ENCODE measurements around the gene NHERF1. TPM values are rescaled to one million over a fixed set of nuclear protein-coding genes. Genes with fewer than 3 reads are reported as not detected.
A peak's percentile ranks its signal among the peaks of the same experiment; 100 is the strongest.

Gene NHERF1
- total and polyA plus RNA-seq, 2 of the 13 experiments (the other 11 are each of a cell fraction or from before 2014, with no cell fraction given) = 169 to 269 TPM

GRCh38 chr17:74763565-74764387 is 15.3 kb downstream of the NHERF1 start (continued):
- TF ChIP-seq LRRFIP1 (CRISPR knock-in tag; conservative IDR thresholded peaks at IDR 0.05) (no peak), HNRNPH1 (optimal IDR thresholded peaks at IDR 0.05; ENCODE audit: low read depth, low read length) (no peak), SUZ12 (IDR thresholded peaks at IDR 0.05; ENCODE audit: low read depth, low read length) (no peak), ZNF768 (CRISPR knock-in tag; IDR thresholded peaks at IDR 0.05) (no peak), HMGXB3 (CRISPR knock-in tag; IDR thresholded peaks at IDR 0.05; ENCODE audit: borderline replicate concordance) (no peak), ZNF780A (CRISPR knock-in tag; IDR thresholded peaks at IDR 0.05) (no peak), ARNT2 (CRISPR knock-in tag; IDR thresholded peaks at IDR 0.05; ENCODE audit: low read depth) (peak; percentile 89), BORCS8-MEF2B (CRISPR knock-in tag; IDR thresholded peaks at IDR 0.05) (no peak), CSRNP2 (CRISPR knock-in tag; conservative IDR thresholded peaks at IDR 0.05; ENCODE audit: low read depth) (no peak), AHDC1 (CRISPR knock-in tag; IDR thresholded peaks at IDR 0.05; ENCODE audit: borderline replicate concordance) (0 out of 2 replicates have a peak, but pooled peaks have one; percentile 54), ZNF362 (CRISPR knock-in tag; IDR thresholded peaks at IDR 0.05; ENCODE audit: borderline replicate concordance) (peak; percentile 67; the same call in 1 of the 2 replicates), SOX5 (CRISPR knock-in tag; IDR thresholded peaks at IDR 0.05; ENCODE audit: borderline replicate concordance) (peak; percentile 60)
